IMR-90 (cell line): ENCODE results near the gene SPAAR. TPM values are rescaled to one million over a fixed set of nuclear protein-coding genes. Genes with fewer than 3 reads are reported as not detected.

ENCODE experiments used
- ATAC-seq: fragments of 200-7000 bp; cut with Tn5 transposase; 2 replicates; pipeline ENCODE4 v1.9.1; 2020; ENCODE audit warnings: low read depth, mild to moderate bottlenecking, moderate library complexity
- BruUV-seq: library from RNA; stranded (reverse); fragments of 400-500 nt; replicated peaks from 2 replicates; lab custom pipeline; 2021; lab: Mats Ljungman, UMichigan
- CTCF ChIA-PET: fragments of 300-600 bp; formaldehyde crosslinking; extraction: SDS; loops from one replicate; lab custom pipeline; 2021; ENCODE audit warnings: antibody characterized with exemption; lab: Yijun Ruan, JAX
- POLR2A ChIA-PET: fragments of 300-600 bp; sonication (Branson Sonifier 250); formaldehyde crosslinking; loops from one replicate; lab custom pipeline; 2022; ENCODE audit warnings: antibody characterized with exemption; ENCODE audit not compliant: unreplicated experiment; lab: Charles Lee
- DNase-seq: peaks from one replicate; pipeline ENCODE4 v3.0.0; 2013
- H2AFZ ChIP-seq: replicated peaks from 2 replicates; pipeline ENCODE3; 2013; ENCODE audit warnings: low read length, mild to moderate bottlenecking; ENCODE audit not compliant: poor library complexity
- H2AK5ac ChIP-seq: 2 replicates; pipeline ENCODE4 v1.6.1; 2013; ENCODE audit warnings: low read depth, low read length, inconsistent platforms
- H2AK9ac ChIP-seq: replicated peaks from 2 replicates; pipeline ENCODE3; 2013; ENCODE audit warnings: mild to moderate bottlenecking, low read depth, low read length, moderate library complexity; ENCODE audit not compliant: poor library complexity
- H2BK120ac ChIP-seq: 2 replicates; pipeline ENCODE4 v1.6.1; 2013; ENCODE audit warnings: low read depth, low read length, inconsistent platforms
- H2BK15ac ChIP-seq: 3 replicates; pipeline ENCODE4 v1.6.1; 2013; ENCODE audit warnings: low read depth, low read length, inconsistent platforms
- H2BK20ac ChIP-seq: 2 replicates; pipeline ENCODE4 v1.6.1; 2013; ENCODE audit warnings: low read depth, mild to moderate bottlenecking, inconsistent platforms, low read length, moderate library complexity
- H2BK5ac ChIP-seq: 2 replicates; pipeline ENCODE4 v1.6.1; 2013; ENCODE audit warnings: mild to moderate bottlenecking, low read depth, low read length, inconsistent platforms; ENCODE audit not compliant: poor library complexity, severe bottlenecking
- H3K14ac ChIP-seq: replicated peaks from 2 replicates; pipeline ENCODE4 v1.6.1; 2013; ENCODE audit warnings: low read depth, low read length, inconsistent platforms
- H3K18ac ChIP-seq: 2 replicates; pipeline ENCODE4 v1.6.1; 2013; ENCODE audit warnings: low read depth, low read length, control low read depth
- H3K23ac ChIP-seq: 2 replicates; pipeline ENCODE4 v1.6.1; 2013; ENCODE audit warnings: low read depth, low read length, inconsistent platforms
- H3K27ac ChIP-seq: 2 replicates; pipeline ENCODE4 v1.5.1; 2013; ENCODE audit warnings: mild to moderate bottlenecking, control low read depth, low read length; ENCODE audit not compliant: insufficient read depth
- H3K27me3 ChIP-seq: 2 replicates; pipeline ENCODE4 v1.6.1; 2013; ENCODE audit warnings: low read length; ENCODE audit not compliant: control insufficient read depth, insufficient read depth
- H3K36me3 ChIP-seq: 2 replicates; pipeline ENCODE4 v1.6.1; 2013; ENCODE audit warnings: low read length, mixed read lengths; ENCODE audit not compliant: control insufficient read depth, insufficient read depth
- H3K4ac ChIP-seq: 2 replicates; pipeline ENCODE4 v1.6.1; 2013; ENCODE audit warnings: low read depth, low read length, inconsistent platforms
- H3K4me1 ChIP-seq: 2 replicates; pipeline ENCODE4 v1.6.1; 2013; ENCODE audit warnings: low read length, mixed read lengths; ENCODE audit not compliant: control insufficient read depth, insufficient read depth
- H3K4me2 ChIP-seq: 2 replicates; pipeline ENCODE4 v1.6.1; 2013; ENCODE audit warnings: low read depth, mild to moderate bottlenecking, control low read depth, low read length, moderate library complexity
- H3K4me3 ChIP-seq: 2 replicates; pipeline ENCODE4 v1.5.1; 2013; ENCODE audit warnings: low read depth, mild to moderate bottlenecking, control low read depth, low read length, moderate library complexity; ENCODE audit not compliant: insufficient read depth
- H3K56ac ChIP-seq: 2 replicates; pipeline ENCODE4 v1.6.1; 2013; ENCODE audit warnings: low read length, inconsistent platforms; ENCODE audit not compliant: insufficient read depth; ENCODE audit errors: extremely low read depth
- H3K79me1 ChIP-seq, 2 experiments: 2 replicates each; pipeline ENCODE4 v1.6.1; 2013; ENCODE audit warnings: low read length in 2 of 2, inconsistent platforms in 1 of 2, low read depth in 1 of 2
- H3K9ac ChIP-seq: 2 replicates; pipeline ENCODE4 v1.6.1; 2013; ENCODE audit warnings: low read depth, low read length, control low read depth
- H3K9me1 ChIP-seq: 2 replicates; pipeline ENCODE4 v1.6.1; 2013; ENCODE audit warnings: low read length, inconsistent platforms; ENCODE audit not compliant: insufficient read depth
- H3K9me3 ChIP-seq: 2 replicates; pipeline ENCODE4 v1.6.1; 2013; ENCODE audit warnings: low read length; ENCODE audit not compliant: control insufficient read depth, insufficient read depth
- H4K20me1 ChIP-seq: 2 replicates; pipeline ENCODE4 v1.6.1; 2013; ENCODE audit warnings: low read length, inconsistent platforms; ENCODE audit not compliant: insufficient read depth
- H4K5ac ChIP-seq: 2 replicates; pipeline ENCODE4 v1.6.1; 2013; ENCODE audit warnings: mild to moderate bottlenecking, low read depth, low read length, control low read depth
- H4K8ac ChIP-seq, 2 experiments: 2 replicates each; pipeline ENCODE4 v1.6.1; 2013; ENCODE audit warnings: low read depth in 2 of 2, low read length in 2 of 2, control low read depth in 1 of 2, inconsistent platforms in 1 of 2
- H4K91ac ChIP-seq: 2 replicates; pipeline ENCODE4 v1.6.1; 2013; ENCODE audit warnings: low read depth, low read length, inconsistent platforms; ENCODE audit not compliant: insufficient read depth
- NFE2L2 ChIP-seq: fragments of 150-350 bp; IDR thresholded peaks from 2 replicates; pipeline ENCODE4 v1.6.1; 2016; ENCODE audit warnings: low read depth, mild to moderate bottlenecking, low read length
- SMC3 ChIP-seq: fragments of 150-350 bp; IDR thresholded peaks from 2 replicates; pipeline ENCODE4 v1.6.1; 2016; ENCODE audit warnings: low read depth, mild to moderate bottlenecking, antibody characterized with exemption, low read length, moderate library complexity
- WGBS, 2 experiments: methylation state at CpG; one replicate each; pipeline versions ENCODE4 v1.1.5 to v1.1.7; 2013; ENCODE audit warnings: missing lambda C conversion rate in 2 of 2; ENCODE audit not compliant: insufficient read length in 1 of 2; ENCODE audit errors: extremely low coverage in 2 of 2; 5-methylcytosine and 5-hydroxymethylcytosine counted together
- dilution Hi-C: fragments of 300-500 bp; cut with HindIII; formaldehyde crosslinking; loops from one replicate; pipeline ENCODE4 v1.14.3; 2018; ENCODE audit warnings: low sequenced_read_pairs; ENCODE audit not compliant: unreplicated experiment
- in situ Hi-C: fragments of 300-500 bp; cut with MboI; formaldehyde crosslinking; loops from 3 replicates; pipeline ENCODE4 v1.14.3; 2019; ENCODE audit warnings: low sequenced_read_pairs, inconsistent platforms, mixed read lengths
- intact Hi-C: fragments of 100-400 bp; cut with micrococcal nuclease; formaldehyde crosslinking; loops from 2 replicates; pipeline ENCODE4 v1.10.0; 2022
- polyA plus RNA-seq, 3 experiments: library from polyadenylated mRNA; depleted of rRNA; stranded (reverse); fragments of >200 nt; gene quantifications; 2 replicates each; pipeline ENCODE4 v1.2.3, GENCODE V29; 2012; ENCODE audit warnings: low replicate concordance in 1 of 3
- total RNA-seq: library from RNA; depleted of rRNA; stranded (reverse); fragments of >200 nt; gene quantifications from 2 replicates; pipeline ENCODE4 v1.2.3, GENCODE V29; 2012
- TF ChIP-seq, protein P1 (sequence below): fragments of 150-350 bp; IDR thresholded peaks from 2 replicates; pipeline ENCODE4 v1.6.1; 2017; ENCODE audit warnings: mild to moderate bottlenecking, antibody characterized with exemption, low read length, low read depth

Gene SPAAR
- total and polyA plus RNA-seq, 2 of the 4 experiments (the other 2 are of a cell fraction) = 0.18 to 0.32 TPM

DNA sequence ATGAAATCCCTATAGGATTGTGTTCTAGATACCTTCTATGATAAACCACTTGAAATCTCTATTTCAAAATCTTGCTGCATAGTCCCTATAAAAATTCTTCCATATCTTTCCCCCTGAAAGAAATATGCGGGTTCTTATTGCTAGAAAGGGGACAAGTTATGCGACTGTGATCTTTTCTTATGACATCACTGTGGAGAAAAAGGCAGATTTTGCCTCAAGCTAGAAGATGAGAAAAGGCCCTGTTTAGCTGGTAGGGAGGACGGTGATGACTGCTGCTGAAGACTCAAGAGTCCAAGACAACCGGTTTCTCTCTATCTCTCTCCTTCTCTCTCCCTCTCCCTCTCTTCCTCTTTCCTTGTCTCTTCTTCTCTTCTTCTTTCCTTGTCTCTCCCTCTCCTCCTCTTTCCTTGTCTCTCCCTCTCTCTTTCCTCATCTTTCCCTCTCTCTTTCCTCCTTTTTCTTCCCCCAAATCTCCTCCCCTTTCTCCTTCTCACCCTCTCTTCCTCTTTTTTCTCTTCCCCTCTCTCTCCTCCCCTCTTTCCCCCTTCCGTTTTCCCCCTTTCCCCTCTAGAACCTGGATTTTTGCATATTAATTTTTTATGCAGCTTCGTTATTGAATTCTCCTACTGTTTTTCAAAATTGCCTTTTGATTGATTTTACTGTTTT lies 43.4 kb downstream of the SPAAR start:
- no TSS peak for BruUV-seq
- H2BK120ac ChIP-seq = peak overlapping the region; percentile 97
- peak overlapping the region; percentile 82 for H2AFZ ChIP-seq
- dilution Hi-C loops (no loop called here), in situ Hi-C loops (no loop called here), intact Hi-C loops (loop anchor here (10.0 kb wide), 1 partner anchor 372 kb away; no protein-coding TSS in a partner anchor)
- no peak overlapping the region for H3K4me3 ChIP-seq
- H3K4ac ChIP-seq = peak overlapping the region; percentile 69
- H4K91ac ChIP-seq = peak overlapping the region; percentile 75
- no peak overlapping the region for H3K27ac ChIP-seq
- H3K9me3 ChIP-seq = no peaks in the 10 kb centered on the region
- peak overlapping the region; percentile 96; the same call in 2 of the 3 replicates for H2BK15ac ChIP-seq
- H2BK20ac ChIP-seq = peak overlapping the region; percentile 95
- TF ChIP-seq SMC3 (no peak), NFE2L2 (no peak)
- TF ChIP-seq, protein P1, sequence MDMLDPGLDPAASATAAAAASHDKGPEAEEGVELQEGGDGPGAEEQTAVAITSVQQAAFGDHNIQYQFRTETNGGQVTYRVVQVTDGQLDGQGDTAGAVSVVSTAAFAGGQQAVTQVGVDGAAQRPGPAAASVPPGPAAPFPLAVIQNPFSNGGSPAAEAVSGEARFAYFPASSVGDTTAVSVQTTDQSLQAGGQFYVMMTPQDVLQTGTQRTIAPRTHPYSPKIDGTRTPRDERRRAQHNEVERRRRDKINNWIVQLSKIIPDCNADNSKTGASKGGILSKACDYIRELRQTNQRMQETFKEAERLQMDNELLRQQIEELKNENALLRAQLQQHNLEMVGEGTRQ = no peak
- ATAC-seq (no peak), DNase-seq (no peak)
- H3K23ac ChIP-seq = peak overlapping the region; percentile 83; the same call in 1 of the 2 replicates
- peaks cover 9% of the 10 kb centered on the region for H3K9me1 ChIP-seq
- no peak overlapping the region for H3K4me2 ChIP-seq
- peaks cover 12% of the 10 kb centered on the region for H3K4me1 ChIP-seq
- peak overlapping the region; percentile 70 for H2AK5ac ChIP-seq
- H2BK5ac ChIP-seq = peak overlapping the region; percentile 58
- H4K20me1 ChIP-seq = no peaks in the 10 kb centered on the region
- H3K9ac ChIP-seq = 0 out of 2 replicates have a peak overlapping the region, but pooled peaks have one; percentile 30
- no peaks in the 10 kb centered on the region for H3K79me1 ChIP-seq
- peak overlapping the region; percentile 93; the same call in 1 of the 2 replicates for H3K18ac ChIP-seq
- ChIA-PET POLR2A (interaction anchor here (1.2 kb wide), 1 partner anchor 77 kb away, joined by 3 read pairs; no protein-coding TSS in a partner anchor), CTCF (interaction anchor here (0.8 kb wide), 1 partner anchor 71 kb away, joined by 3 read pairs; no protein-coding TSS in a partner anchor)
- WGBS, 2 experiments = no CpG with 5 or more reads among the region's 6 CpGs
- peak overlapping the region; percentile 65 to 88; a peak in 3 of 4 replicates for H4K8ac ChIP-seq
- H4K5ac ChIP-seq = peak overlapping the region; percentile 94
- no peaks in the 10 kb centered on the region for H3K27me3 ChIP-seq
- H3K14ac ChIP-seq = peak overlapping the region; percentile 77
- no peak overlapping the region for H3K56ac ChIP-seq
- H3K36me3 ChIP-seq = no peaks in the 10 kb centered on the region
- no peak overlapping the region for H2AK9ac ChIP-seq
